Naive thymus-derived CD8-positive, alpha-beta T cell (primary cell): Measurements from ENCODE around the gene UBL5. TPM values are rescaled to one million over a fixed set of nuclear protein-coding genes. Genes with fewer than 3 reads are reported as not detected.
"Not testable (repeated sequence)": the region's sequence is repeated elsewhere in the genome, so short reads cannot be mapped to it uniquely, and the experiment has no call there.

Source experiments
- ATAC-seq, 2 donors: fragments of 150-1000 bp; cut with Tn5 transposase in 1 of 2; sonication (Bioruptor Pico), chemical (Tn5 transposase) in 1 of 2; 1 replicate in 1 of 2; 2 replicates in 1 of 2; pipeline ENCODE4 v1.10.0; 2021; ENCODE audit warnings: mild to moderate bottlenecking in 2 of 2, moderate library complexity in 2 of 2
- POLR2A ChIA-PET: fragments of 350-600 bp; sonication (Branson Sonifier 250); formaldehyde crosslinking; loops from one replicate; lab custom pipeline; 2021; ENCODE audit warnings: antibody characterized with exemption; lab: Charles Lee
- DNase-seq, 10 donors: peaks; one replicate each; pipeline versions ENCODE4 v3.0.0 to v3.0.0-alpha.2; 2020 to 2022
- H3K27ac Mint-ChIP-seq, 10 donors: one replicate each; pipeline ENCODE4 v1.8.0; 2020 to 2022; ENCODE audit warnings: mild to moderate bottlenecking in 10 of 10, mixed read lengths in 10 of 10, moderate library complexity in 4 of 10, inconsistent platforms in 1 of 10
- H3K27me3 Mint-ChIP-seq, 5 donors: one replicate each; pipeline ENCODE4 v1.8.0; 2021 to 2022; ENCODE audit warnings: mixed read lengths in 5 of 5
- H3K36me3 Mint-ChIP-seq, 3 donors: one replicate each; pipeline ENCODE4 v1.8.0; 2020 to 2022; ENCODE audit warnings: mixed read lengths in 3 of 3, mild to moderate bottlenecking in 2 of 3, inconsistent platforms in 1 of 3
- H3K4me1 Mint-ChIP-seq, 4 donors: one replicate each; pipeline ENCODE4 v1.8.0; 2021 to 2022; ENCODE audit warnings: mixed read lengths in 4 of 4
- H3K4me3 Mint-ChIP-seq, 10 donors: one replicate each; pipeline ENCODE4 v1.8.0; 2020 to 2022; ENCODE audit warnings: mild to moderate bottlenecking in 10 of 10, mixed read lengths in 10 of 10, moderate library complexity in 6 of 10, inconsistent platforms in 1 of 10
- H3K9me3 Mint-ChIP-seq, 9 donors: one replicate each; pipeline ENCODE4 v1.8.0; 2020 to 2022; ENCODE audit warnings: mixed read lengths in 9 of 9, mild to moderate bottlenecking in 3 of 9, inconsistent platforms in 1 of 9, moderate library complexity in 1 of 9
- polyA plus RNA-seq, 3 donors: library from polyadenylated mRNA; unstranded; fragments of 300-500 nt; fragmentation: Illumina TruSeq; gene quantifications; one replicate each; pipeline ENCODE4 v1.2.3, GENCODE V29; 2021
- total RNA-seq, 8 experiments: library from RNA in 2 of 8; stranded (reverse) in 2 of 8; gene quantifications; one replicate each; pipeline ENCODE4 v1.2.3 and lab custom pipeline; 2021 to 2026

Gene UBL5
- total and polyA plus RNA-seq, 5 experiments from 2014 or later, result 222 to 819 (median 694) TPM

GRCh38 chr19:9842834-9843625 lies 15.3 kb downstream of the UBL5 start:
- H3K4me1 Mint-ChIP-seq, result peaks cover 10 to 52% (median 26%) of the 10 kb centered on the region in 4 donors
- ATAC-seq, result no peak
- no peak for DNase-seq
- no peak overlapping the region for H3K4me3 Mint-ChIP-seq
- no peaks in the 10 kb centered on the region for H3K27me3 Mint-ChIP-seq
- POLR2A ChIA-PET, result no interaction called here
- H3K27ac Mint-ChIP-seq, result peak overlapping the region in 1 of 10 donors; percentile 46
- peaks cover 0 to 75% (median 24%) of the 10 kb centered on the region in 3 donors for H3K36me3 Mint-ChIP-seq
- no peaks in the 10 kb centered on the region for H3K9me3 Mint-ChIP-seq

GRCh38 chr19:9843626-9844273 lies 16.0 kb downstream of the UBL5 start:
- ATAC-seq, H3K27ac Mint-ChIP-seq, H3K27me3 Mint-ChIP-seq, H3K4me3 Mint-ChIP-seq, H3K9me3 Mint-ChIP-seq, DNase-seq, POLR2A ChIA-PET: not testable (repeated sequence)
- Mint-ChIP-seq H3K36me3 (peaks cover 0 to 70% (median 24%) of the 10 kb centered on the region in 3 donors), H3K4me1 (peaks cover 10 to 53% (median 26%) of the 10 kb centered on the region in 4 donors)

- H3K4me3 Mint-ChIP-seq, result no peak overlapping the region
- no peaks in the 10 kb centered on the region for H3K27me3 Mint-ChIP-seq
- DNase-seq (peak in 3 of 10 donors; percentile 22 to 28 (median 27)), ATAC-seq (peak; percentile 46 to 68)
- peaks cover 0 to 41% (median 12%) of the 10 kb centered on the region in 3 donors for H3K36me3 Mint-ChIP-seq
- POLR2A ChIA-PET, result interaction anchor here (0.9 to 4.1 kb wide), 2 partner anchors 11 to 31 kb away, joined by 3 to 15 read pairs; no protein-coding TSS in a partner anchor
- H3K9me3 Mint-ChIP-seq, result no peaks in the 10 kb centered on the region
- peak overlapping the region in 6 of 10 donors; percentile 52 to 90 (median 78) for H3K27ac Mint-ChIP-seq
- H3K4me1 Mint-ChIP-seq, result peaks cover 12 to 48% (median 22%) of the 10 kb centered on the region in 4 donors
Observed at GRCh38 chr19:9847087-9847671, 19.5 kb downstream of the UBL5 start.

- peak; percentile 16 to 68 (median 38) for DNase-seq
- Mint-ChIP-seq H3K36me3 (peaks cover 0 to 42% (median 11%) of the 10 kb centered on the region in 3 donors), H3K9me3 (no peaks in the 10 kb centered on the region), H3K4me1 (peaks cover 16 to 54% (median 26%) of the 10 kb centered on the region in 4 donors), H3K27me3 (no peaks in the 10 kb centered on the region), H3K4me3 (no peak overlapping the region), H3K27ac (peak overlapping the region in 7 of 10 donors; percentile 25 to 90 (median 60))
- POLR2A ChIA-PET, result interaction anchor here (0.9 to 4.1 kb wide), 3 partner anchors 10 to 39 kb away, joined by 3 to 15 read pairs (median 3); no protein-coding TSS in a partner anchor
- peak; percentile 61 to 71 for ATAC-seq
Observed at GRCh38 chr19:9848060-9848459, 20.3 kb downstream of the UBL5 start.

GRCh38 chr19:9848762-9849161 lies 21.0 kb downstream of the UBL5 start:
- H3K4me1 Mint-ChIP-seq, result peaks cover 17 to 58% (median 28%) of the 10 kb centered on the region in 4 donors

GRCh38 chr19:9849791-9850190 lies 22.1 kb downstream of the UBL5 start:
- peak overlapping the region in 3 of 10 donors; percentile 7 to 28 (median 18) for H3K27ac Mint-ChIP-seq
- POLR2A ChIA-PET, result interaction anchor here (4.1 kb wide), 1 partner anchor 8 kb away, joined by 15 read pairs; no protein-coding TSS in a partner anchor

More at GRCh38 chr19:9848762-9849161, 21.0 kb downstream of the UBL5 start:
- POLR2A ChIA-PET, result interaction anchor here (0.9 to 4.1 kb wide), 2 partner anchors 9 to 38 kb away, joined by 3 to 15 read pairs; no protein-coding TSS in a partner anchor
- ATAC-seq (no peak), DNase-seq (no peak)
- Mint-ChIP-seq H3K4me3 (no peak overlapping the region), H3K27me3 (no peaks in the 10 kb centered on the region), H3K36me3 (peaks cover 2 to 42% (median 4%) of the 10 kb centered on the region in 3 donors), H3K27ac (peak overlapping the region in 4 of 10 donors; percentile 25 to 56 (median 36)), H3K9me3 (no peaks in the 10 kb centered on the region)

GRCh38 chr19:9850235-9850959 lies 22.7 kb downstream of the UBL5 start:
- POLR2A ChIA-PET, result interaction anchor here (4.1 kb wide), 1 partner anchor 8 kb away, joined by 15 read pairs; no protein-coding TSS in a partner anchor
- ATAC-seq, result no peak
- H3K4me3 Mint-ChIP-seq, result no peak overlapping the region
- H3K27me3 Mint-ChIP-seq, result no peaks in the 10 kb centered on the region
- H3K27ac Mint-ChIP-seq, result peak overlapping the region in 5 of 10 donors; percentile 17 to 79 (median 57)
- DNase-seq, result no peak
- H3K4me1 Mint-ChIP-seq, result peaks cover 19 to 64% (median 34%) of the 10 kb centered on the region in 4 donors
- peaks cover 5 to 32% (median 6%) of the 10 kb centered on the region in 3 donors for H3K36me3 Mint-ChIP-seq
- no peaks in the 10 kb centered on the region for H3K9me3 Mint-ChIP-seq

More at GRCh38 chr19:9849791-9850190, 22.1 kb downstream of the UBL5 start:
- peaks cover 5 to 38% (median 6%) of the 10 kb centered on the region in 3 donors for H3K36me3 Mint-ChIP-seq
- no peaks in the 10 kb centered on the region for H3K9me3 Mint-ChIP-seq
- ATAC-seq (no peak), DNase-seq (no peak)
- H3K4me1 Mint-ChIP-seq, result peaks cover 19 to 67% (median 34%) of the 10 kb centered on the region in 4 donors
- H3K4me3 Mint-ChIP-seq, result no peak overlapping the region
- no peaks in the 10 kb centered on the region for H3K27me3 Mint-ChIP-seq

- Mint-ChIP-seq H3K36me3 (peaks cover 5 to 26% (median 12%) of the 10 kb centered on the region in 3 donors), H3K4me3 (peak overlapping the region in 5 of 10 donors; percentile 26 to 69 (median 33)), H3K27ac (peak overlapping the region in 5 of 10 donors; percentile 27 to 81 (median 39)), H3K4me1 (peaks cover 33 to 76% (median 48%) of the 10 kb centered on the region in 4 donors), H3K9me3 (no peaks in the 10 kb centered on the region), H3K27me3 (no peaks in the 10 kb centered on the region)
- DNase-seq (peak in 1 of 10 donors; percentile 53), ATAC-seq (no peak)
- POLR2A ChIA-PET, result no interaction called here
Observed at GRCh38 chr19:9854282-9854846, 26.6 kb downstream of the UBL5 start.

- Mint-ChIP-seq H3K36me3 (peaks cover 5 to 26% (median 12%) of the 10 kb centered on the region in 3 donors), H3K4me1 (peaks cover 36 to 92% (median 62%) of the 10 kb centered on the region in 4 donors)
Observed at GRCh38 chr19:9856609-9857008, 28.9 kb downstream of the UBL5 start.

GRCh38 chr19:9857076-9857721 lies 29.5 kb downstream of the UBL5 start:
- peak overlapping the region; percentile 94 to 99 (median 98) for H3K27ac Mint-ChIP-seq
- peaks cover 38 to 92% (median 67%) of the 10 kb centered on the region in 4 donors for H3K4me1 Mint-ChIP-seq
- no peak for DNase-seq
- no peaks in the 10 kb centered on the region for H3K9me3 Mint-ChIP-seq
- no peaks in the 10 kb centered on the region for H3K27me3 Mint-ChIP-seq
- peaks cover 5 to 23% (median 12%) of the 10 kb centered on the region in 3 donors for H3K36me3 Mint-ChIP-seq
- peak in 1 of 2 donors; percentile 16 for ATAC-seq
- peak overlapping the region; percentile 90 to 99 (median 95) for H3K4me3 Mint-ChIP-seq
- POLR2A ChIA-PET, result interaction anchor here (0.5 to 3.5 kb wide), 12 partner anchors 8 to 451 kb away, joined by 3 to 15 read pairs (median 6); partner anchors contain the start of genes FBXL12, PIN1, UBL5 and ZNF846

More at GRCh38 chr19:9856609-9857008, 28.9 kb downstream of the UBL5 start:
- Mint-ChIP-seq H3K27ac (peak overlapping the region; percentile 92 to 99 (median 98)), H3K4me3 (peak overlapping the region; percentile 90 to 99 (median 95)), H3K27me3 (no peaks in the 10 kb centered on the region), H3K9me3 (no peaks in the 10 kb centered on the region)
- POLR2A ChIA-PET, result interaction anchor here (1.1 to 3.5 kb wide), 5 partner anchors 9 to 88 kb away, joined by 4 to 15 read pairs (median 9); partner anchors contain the start of genes UBL5 and ZNF846
- no peak for ATAC-seq
- no peak for DNase-seq
